Measurements from ENCODE around the gene CIT.
A peak's percentile ranks its signal among the peaks of the same experiment; 100 is the strongest.

Gene CIT

GRCh38 chr12:119770146-119770545, 107.0 kb downstream of the CIT start:
- ChIA-PET POLR2A (ENCODE audit: low non-redundant PET) (no interaction called here), CTCF (no interaction called here)

GRCh38 chr12:119762619-119763018, 114.5 kb downstream of the CIT start:
- H3K27ac ChIP-seq: no peak overlapping the region
- ChIA-PET POLR2A (ENCODE audit: low non-redundant PET) (no interaction called here), CTCF (interaction anchor here (0.5 to 0.9 kb wide), 2 partner anchors 17 to 19 kb away, joined by 3 read pairs; no protein-coding TSS in a partner anchor)
- no peak for TF ChIP-seq CTCF (conservative IDR thresholded peaks at IDR 0.05; ENCODE audit: low read depth)
- no peak for DNase-seq (ENCODE audit: low spot score)

More at GRCh38 chr12:119770146-119770545, 107.0 kb downstream of the CIT start:
- no peak overlapping the region for H3K27ac ChIP-seq
- no peak for DNase-seq (ENCODE audit: low spot score)
- TF ChIP-seq CTCF (conservative IDR thresholded peaks at IDR 0.05; ENCODE audit: low read depth): no peak

- no peak for DNase-seq (ENCODE audit: low spot score)
- POLR2A ChIA-PET (ENCODE audit: low non-redundant PET): no interaction called here
- CTCF ChIA-PET: no interaction called here
- H3K27ac ChIP-seq: no peak overlapping the region
- no peak for TF ChIP-seq CTCF (conservative IDR thresholded peaks at IDR 0.05; ENCODE audit: low read depth)
These were observed 118.4 kb downstream of the CIT start for GRCh38 chr12:119758722-119759121.

GRCh38 chr12:119758234-119758633, 118.9 kb downstream of the CIT start:
- ChIA-PET POLR2A (ENCODE audit: low non-redundant PET) (no interaction called here), CTCF (no interaction called here)
- no peak for DNase-seq (ENCODE audit: low spot score)
- no peak for TF ChIP-seq CTCF (conservative IDR thresholded peaks at IDR 0.05; ENCODE audit: low read depth)
- no peak overlapping the region for H3K27ac ChIP-seq

- no peak for TF ChIP-seq CTCF (conservative IDR thresholded peaks at IDR 0.05; ENCODE audit: low read depth)
- CTCF ChIA-PET: no interaction called here
- no peak for DNase-seq (ENCODE audit: low spot score)
- POLR2A ChIA-PET (ENCODE audit: low non-redundant PET): no interaction called here
- no peak overlapping the region for H3K27ac ChIP-seq
These were observed 125.2 kb downstream of the CIT start for GRCh38 chr12:119751961-119752360.

GRCh38 chr12:119749666-119750065, 127.5 kb downstream of the CIT start:
- no peak for TF ChIP-seq CTCF (conservative IDR thresholded peaks at IDR 0.05; ENCODE audit: low read depth)
- H3K27ac ChIP-seq: no peak overlapping the region
- POLR2A ChIA-PET (ENCODE audit: low non-redundant PET): no interaction called here
- no peak for DNase-seq (ENCODE audit: low spot score)
- CTCF ChIA-PET: no interaction called here

GRCh38 chr12:119748497-119748896, 128.6 kb downstream of the CIT start:
- POLR2A ChIA-PET (ENCODE audit: low non-redundant PET): no interaction called here
- H3K27ac ChIP-seq: no peak overlapping the region
- no peak for TF ChIP-seq CTCF (conservative IDR thresholded peaks at IDR 0.05; ENCODE audit: low read depth)
- DNase-seq (ENCODE audit: low spot score): peak; percentile 32
- CTCF ChIA-PET: no interaction called here
